Measurements from ENCODE around the gene KLHL8. TPM values are rescaled to one million over a fixed set of nuclear protein-coding genes. Genes with fewer than 3 reads are reported as not detected.

Gene KLHL8
- total RNA-seq: 10 to 100 TPM in 1 of 2 donors, 1 to 10 TPM in 1; 9.7 to 10.9 TPM

GRCh38 chr4:87220094-87220822, at the start of gene KLHL8:
KLHL8 (minus strand) TSS chr4:87220618; CDS start chr4:87195539, 25,079 bp downstream.
- Mint-ChIP-seq H3K27me3 (ENCODE audit: low read depth) (no peaks in the 10 kb centered on the region), H3K4me1 (ENCODE audit: low read depth) (peaks cover 26% of the 10 kb centered on the region), H3K27ac (peak within 1 kb of the TSS; percentile 80), H3K9me3 (no peaks in the 10 kb centered on the region), H3K36me3 (ENCODE audit: insufficient read depth in 2 of 2) (no peaks in the 10 kb centered on the region), H3K4me3 (peak within 1 kb of the TSS; percentile 80 to 88)
- DNase-seq (peak; percentile 89 to 92), ATAC-seq (replicated peaks in 1 of 2) (peak; percentile 90 to 93)

DNA sequence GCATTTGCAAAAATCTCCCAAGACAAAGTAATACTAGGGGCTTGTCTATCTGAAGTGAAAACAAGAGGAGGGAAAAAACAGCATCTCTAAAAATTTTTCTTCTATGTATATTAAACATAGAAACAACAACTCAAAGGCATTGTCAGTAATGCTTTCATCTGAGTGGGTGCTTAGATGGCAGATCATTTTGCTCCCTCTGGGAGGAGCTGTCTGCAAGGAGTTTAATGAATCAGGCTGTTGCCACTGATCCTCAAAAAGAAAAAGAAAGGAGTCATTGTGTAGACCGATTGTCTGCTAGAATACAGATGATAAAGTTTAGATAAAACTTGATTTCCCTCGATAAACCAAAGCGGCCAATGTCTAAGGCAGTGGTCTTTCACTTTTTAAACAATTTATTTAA, 49.7 kb upstream of the KLHL8 start:
- H3K27ac Mint-ChIP-seq: no peak overlapping the region

DNA sequence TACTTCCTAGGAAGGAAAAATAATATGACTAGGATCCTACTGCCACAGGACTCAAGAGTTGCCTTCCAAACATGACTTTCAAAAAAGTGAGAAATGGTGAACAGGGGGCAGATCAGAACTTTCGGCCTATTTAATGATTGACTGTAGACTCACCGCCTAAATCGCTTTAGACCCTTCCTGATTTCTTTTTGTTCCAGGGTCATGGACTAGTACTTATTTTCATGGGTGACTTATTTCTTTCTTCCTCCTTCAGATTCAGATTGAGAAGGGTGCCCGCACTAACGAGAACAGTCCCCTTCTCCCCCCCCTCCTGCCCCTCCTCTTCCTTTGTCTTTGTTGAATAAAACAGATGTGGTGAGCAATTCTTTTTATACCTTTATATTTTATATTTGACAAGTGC, 48.0 kb upstream of the KLHL8 start:
- no peak overlapping the region for H3K27ac Mint-ChIP-seq
- H3K27me3 Mint-ChIP-seq (ENCODE audit: low read depth): peaks cover 12% of the 10 kb centered on the region
- H3K4me3 Mint-ChIP-seq: no peak overlapping the region
- peaks cover 6% of the 10 kb centered on the region for H3K4me1 Mint-ChIP-seq (ENCODE audit: low read depth)
- ATAC-seq (replicated peaks in 1 of 2) (no peak), DNase-seq (no peak)
- no peaks in the 10 kb centered on the region for H3K9me3 Mint-ChIP-seq
- H3K36me3 Mint-ChIP-seq (ENCODE audit: insufficient read depth in 2 of 2): no peaks in the 10 kb centered on the region

More for the DNA sequence above, 49.7 kb upstream of the KLHL8 start:
- no peaks in the 10 kb centered on the region for H3K36me3 Mint-ChIP-seq (ENCODE audit: insufficient read depth in 2 of 2)
- ATAC-seq (replicated peaks in 1 of 2): no peak
- DNase-seq: no peak
- peaks cover 4% of the 10 kb centered on the region for H3K27me3 Mint-ChIP-seq (ENCODE audit: low read depth)
- no peak overlapping the region for H3K4me3 Mint-ChIP-seq
- H3K4me1 Mint-ChIP-seq (ENCODE audit: low read depth): no peaks in the 10 kb centered on the region
- H3K9me3 Mint-ChIP-seq: no peaks in the 10 kb centered on the region

DNA sequence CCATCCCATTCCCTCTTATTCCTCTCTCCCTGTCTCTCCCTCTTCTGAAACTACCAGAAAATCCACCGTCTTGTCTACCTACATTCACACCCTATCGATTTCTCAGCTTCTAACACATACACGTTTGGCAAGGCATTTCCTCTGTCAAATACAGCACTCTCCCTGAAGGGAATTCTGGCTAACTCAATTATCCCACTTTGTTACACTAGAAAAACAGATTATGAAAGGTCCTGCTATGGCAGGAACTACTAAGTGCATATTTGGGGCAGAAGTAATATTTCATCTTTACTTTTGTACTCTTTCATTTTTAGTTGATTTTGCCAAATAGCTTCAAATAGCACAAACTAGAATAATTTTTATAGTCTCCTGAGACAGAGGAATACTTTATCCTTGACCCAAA, 46.6 kb upstream of the KLHL8 start:
- no peaks in the 10 kb centered on the region for H3K36me3 Mint-ChIP-seq (ENCODE audit: insufficient read depth in 2 of 2)
- H3K27me3 Mint-ChIP-seq (ENCODE audit: low read depth): peaks cover 12% of the 10 kb centered on the region

GRCh38 chr4:87262886-87263285, 42.5 kb upstream of the KLHL8 start:
- no peak for DNase-seq
- peaks cover 8% of the 10 kb centered on the region for H3K27me3 Mint-ChIP-seq (ENCODE audit: low read depth)
- peaks cover 6% of the 10 kb centered on the region for H3K4me1 Mint-ChIP-seq (ENCODE audit: low read depth)
- H3K27ac Mint-ChIP-seq: no peak overlapping the region
- H3K36me3 Mint-ChIP-seq (ENCODE audit: insufficient read depth in 2 of 2): no peaks in the 10 kb centered on the region
- no peak for ATAC-seq (replicated peaks in 1 of 2)
- no peak overlapping the region for H3K4me3 Mint-ChIP-seq
- H3K9me3 Mint-ChIP-seq: peaks cover 0 to 3% of the 10 kb centered on the region in 2 donors

More for the DNA sequence above, 46.6 kb upstream of the KLHL8 start:
- DNase-seq (no peak), ATAC-seq (replicated peaks in 1 of 2) (no peak)
- H3K27ac Mint-ChIP-seq: no peak overlapping the region
- peaks cover 6% of the 10 kb centered on the region for H3K4me1 Mint-ChIP-seq (ENCODE audit: low read depth)
- no peak overlapping the region for H3K4me3 Mint-ChIP-seq
- H3K9me3 Mint-ChIP-seq: peaks cover 0 to 3% of the 10 kb centered on the region in 2 donors

- DNase-seq (no peak), ATAC-seq (replicated peaks in 1 of 2) (no peak)
- no peak overlapping the region for H3K27ac Mint-ChIP-seq
- peaks cover 8% of the 10 kb centered on the region for H3K27me3 Mint-ChIP-seq (ENCODE audit: low read depth)
- H3K4me1 Mint-ChIP-seq (ENCODE audit: low read depth): peaks cover 6% of the 10 kb centered on the region
- no peak overlapping the region for H3K4me3 Mint-ChIP-seq
- H3K9me3 Mint-ChIP-seq: peaks cover 3 to 6% of the 10 kb centered on the region in 2 donors
- peaks cover 2 to 5% of the 10 kb centered on the region in 2 donors for H3K36me3 Mint-ChIP-seq (ENCODE audit: insufficient read depth in 2 of 2)
Observed at GRCh38 chr4:87260477-87260876, 40.1 kb upstream of the KLHL8 start.

DNA sequence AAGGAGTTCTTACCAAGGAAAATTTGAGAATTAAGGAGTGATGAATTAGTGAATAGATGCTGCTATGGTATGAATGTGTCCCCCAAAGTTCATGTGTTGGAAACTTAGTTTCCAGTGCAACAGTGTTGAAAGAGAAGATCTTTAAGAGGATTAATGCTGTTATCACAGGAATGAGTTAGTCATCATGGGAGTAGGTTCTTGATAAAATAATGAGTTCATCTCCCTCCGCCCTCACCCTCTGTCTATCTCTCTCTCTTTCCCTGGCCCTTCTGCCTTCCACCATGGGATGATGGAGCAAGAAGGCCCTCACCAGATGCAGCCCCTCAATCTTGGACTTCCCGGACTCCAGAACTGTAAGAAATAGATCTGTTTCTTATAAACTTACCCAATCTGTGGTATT, 38.3 kb upstream of the KLHL8 start:
- Mint-ChIP-seq H3K27ac (no peak overlapping the region), H3K4me1 (ENCODE audit: low read depth) (no peaks in the 10 kb centered on the region), H3K9me3 (peaks cover 3 to 6% of the 10 kb centered on the region in 2 donors), H3K4me3 (no peak overlapping the region), H3K27me3 (ENCODE audit: low read depth) (peaks cover under 1% of the 10 kb centered on the region), H3K36me3 (ENCODE audit: insufficient read depth in 2 of 2) (peaks cover 2 to 5% of the 10 kb centered on the region in 2 donors)
- ATAC-seq (replicated peaks in 1 of 2) (no peak), DNase-seq (no peak)

- H3K4me3 Mint-ChIP-seq: no peak overlapping the region
- H3K9me3 Mint-ChIP-seq: peaks cover 3 to 4% of the 10 kb centered on the region in 2 donors
- no peaks in the 10 kb centered on the region for H3K27me3 Mint-ChIP-seq (ENCODE audit: low read depth)
- peaks cover 2 to 5% of the 10 kb centered on the region in 2 donors for H3K36me3 Mint-ChIP-seq (ENCODE audit: insufficient read depth in 2 of 2)
- no peak for ATAC-seq (replicated peaks in 1 of 2)
- DNase-seq: no peak
- no peak overlapping the region for H3K27ac Mint-ChIP-seq
- no peaks in the 10 kb centered on the region for H3K4me1 Mint-ChIP-seq (ENCODE audit: low read depth)
Observed at GRCh38 chr4:87257523-87257922, 37.1 kb upstream of the KLHL8 start.

- Mint-ChIP-seq H3K9me3 (peaks cover 3 to 4% of the 10 kb centered on the region in 2 donors), H3K27me3 (ENCODE audit: low read depth) (no peaks in the 10 kb centered on the region), H3K4me3 (no peak overlapping the region), H3K4me1 (ENCODE audit: low read depth) (no peaks in the 10 kb centered on the region), H3K36me3 (ENCODE audit: insufficient read depth in 2 of 2) (peaks cover 2 to 5% of the 10 kb centered on the region in 2 donors), H3K27ac (no peak overlapping the region)
- DNase-seq (no peak), ATAC-seq (replicated peaks in 1 of 2) (no peak)
Observed at GRCh38 chr4:87255755-87256154, 35.3 kb upstream of the KLHL8 start.

GRCh38 chr4:87251106-87251505, 30.7 kb upstream of the KLHL8 start:
- Mint-ChIP-seq H3K27me3 (ENCODE audit: low read depth) (no peaks in the 10 kb centered on the region), H3K4me1 (ENCODE audit: low read depth) (no peaks in the 10 kb centered on the region), H3K4me3 (no peak overlapping the region), H3K9me3 (peaks cover 5 to 8% of the 10 kb centered on the region in 2 donors), H3K27ac (no peak overlapping the region), H3K36me3 (ENCODE audit: insufficient read depth in 2 of 2) (peaks cover 2 to 5% of the 10 kb centered on the region in 2 donors)
- ATAC-seq (replicated peaks in 1 of 2) (no peak), DNase-seq (no peak)

DNA sequence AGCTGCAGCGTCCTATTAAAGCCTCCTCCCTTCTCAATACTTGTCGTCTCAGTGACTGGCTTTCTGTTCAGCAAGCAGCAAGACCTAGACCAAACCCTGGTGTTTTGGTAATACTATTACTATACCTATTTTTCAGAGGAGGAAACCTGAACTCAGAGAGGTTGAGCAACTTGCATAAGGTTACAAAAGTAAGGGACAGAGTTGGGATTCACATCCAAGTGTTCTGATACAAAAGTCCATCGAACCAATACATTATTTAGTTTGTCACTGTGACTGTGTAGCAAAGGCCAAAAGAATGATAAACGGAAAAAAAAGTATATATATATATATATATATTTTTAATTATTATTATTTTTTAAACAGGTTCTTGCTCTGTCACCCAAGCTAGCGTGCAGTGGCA, 29.9 kb upstream of the KLHL8 start:
- DNase-seq (no peak), ATAC-seq (replicated peaks in 1 of 2) (no peak)
- Mint-ChIP-seq H3K9me3 (peaks cover 2 to 5% of the 10 kb centered on the region in 2 donors), H3K27me3 (ENCODE audit: low read depth) (no peaks in the 10 kb centered on the region), H3K36me3 (ENCODE audit: insufficient read depth in 2 of 2) (no peaks in the 10 kb centered on the region), H3K4me3 (no peak overlapping the region), H3K4me1 (ENCODE audit: low read depth) (no peaks in the 10 kb centered on the region), H3K27ac (no peak overlapping the region)

- Mint-ChIP-seq H3K4me1 (ENCODE audit: low read depth) (no peaks in the 10 kb centered on the region), H3K36me3 (ENCODE audit: insufficient read depth in 2 of 2) (peaks cover 1 to 2% of the 10 kb centered on the region in 2 donors), H3K4me3 (no peak overlapping the region), H3K27ac (no peak overlapping the region), H3K9me3 (peaks cover 5 to 7% of the 10 kb centered on the region in 2 donors), H3K27me3 (ENCODE audit: low read depth) (no peaks in the 10 kb centered on the region)
- ATAC-seq (replicated peaks in 1 of 2) (no peak), DNase-seq (no peak)
Observed at GRCh38 chr4:87249332-87250019, 29.1 kb upstream of the KLHL8 start.

DNA sequence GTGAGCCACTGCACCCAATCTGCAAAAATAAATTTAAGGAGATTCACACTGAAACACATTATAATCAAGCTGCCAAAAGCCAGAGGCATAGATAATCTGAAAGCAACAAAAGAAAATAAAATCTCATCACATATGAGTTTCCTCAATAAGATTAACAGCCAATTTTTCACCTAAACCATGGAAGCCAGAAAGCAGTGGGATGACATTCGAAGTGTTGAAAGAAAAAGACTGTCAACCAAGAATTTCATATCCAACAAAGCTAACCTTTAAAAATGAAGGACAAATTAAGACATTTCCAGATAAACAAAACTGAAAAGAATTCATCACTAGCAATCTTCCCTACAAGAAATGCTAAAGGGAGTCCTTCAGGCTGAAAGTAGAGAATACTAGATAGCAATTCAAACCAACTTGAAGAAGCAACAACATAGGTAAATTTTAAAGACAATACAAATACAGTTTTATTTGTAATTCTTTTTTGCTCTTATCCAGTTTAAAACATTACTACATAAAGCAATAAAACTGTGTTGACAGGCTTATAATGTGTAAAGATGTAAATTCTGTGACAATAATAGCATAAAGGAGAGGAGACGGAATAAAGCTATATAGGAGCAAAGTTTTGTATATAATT, 23.1 kb upstream of the KLHL8 start:
- Mint-ChIP-seq H3K9me3 (peaks cover 13 to 25% of the 10 kb centered on the region in 2 donors), H3K27me3 (ENCODE audit: low read depth) (peaks cover 6% of the 10 kb centered on the region), H3K4me3 (no peak overlapping the region), H3K27ac (no peak overlapping the region), H3K36me3 (ENCODE audit: insufficient read depth in 2 of 2) (peaks cover 9 to 23% of the 10 kb centered on the region in 2 donors), H3K4me1 (ENCODE audit: low read depth) (no peaks in the 10 kb centered on the region)
- no peak for DNase-seq
- ATAC-seq (replicated peaks in 1 of 2): no peak
